Measurements from ENCODE around the gene DYNC1I2.

- TF ChIP-seq CTCF (IDR thresholded peaks at IDR 0.05) (no peak), POLR2A (IDR thresholded peaks at IDR 0.05) (no peak)
These were observed 15.7 kb downstream of the DYNC1I2 start for GRCh38 chr2:171702781-171703556.

Measured in uterus (tissue), 2 donors.